ENCODE results near the gene PDE9A. TPM values are rescaled to one million over a fixed set of nuclear protein-coding genes. Genes with fewer than 3 reads are reported as not detected.

PDE9A gene
- polyA plus RNA-seq, 5 donors = 19.2 to 25.1 (median 23.0) TPM

GRCh38 chr21:42641311-42642218, 11.9 kb upstream of the PDE9A start:
- DNase-seq = peak in 1 of 2 donors; percentile 48

GRCh38 chr21:42642219-42642745, 11.1 kb upstream of the PDE9A start:
- DNase-seq = no peak

- no peak for DNase-seq
Measured at GRCh38 chr21:42644223-42645208, 8.9 kb upstream of the PDE9A start.

GRCh38 chr21:42645211-42646075, 8.0 kb upstream of the PDE9A start:
- DNase-seq = no peak

GRCh38 chr21:42646076-42646825, 7.2 kb upstream of the PDE9A start:
- DNase-seq = no peak

- DNase-seq = no peak
Measured at GRCh38 chr21:42646836-42647235, 6.6 kb upstream of the PDE9A start.

- no peak for DNase-seq
Measured at GRCh38 chr21:42648606-42649005, 4.8 kb upstream of the PDE9A start.

- no peak for DNase-seq
Measured at GRCh38 chr21:42649122-42650032, 4.0 kb upstream of the PDE9A start.

- DNase-seq = no peak
Measured at GRCh38 chr21:42650033-42650370, 3.4 kb upstream of the PDE9A start.

- DNase-seq = no peak
Measured at GRCh38 chr21:42650441-42651421, 2.7 kb upstream of the PDE9A start.

GRCh38 chr21:42651515-42652401, 1.7 kb upstream of the PDE9A start:
- no peak for DNase-seq

GRCh38 chr21:42652527-42653230, 742 bp upstream of the PDE9A start:
- peak in 1 of 2 donors; percentile 42 for DNase-seq

GRCh38 chr21:42654179-42654912, 925 bp downstream of the PDE9A start:
- no peak for DNase-seq

GRCh38 chr21:42654913-42655795, 1.7 kb downstream of the PDE9A start:
- no peak for DNase-seq
